ENCODE results near the gene TMEM209.
"Not testable (repeated sequence)": the region's sequence is repeated elsewhere in the genome, so short reads cannot be mapped to it uniquely, and the experiment has no call there.

Gene TMEM209

GRCh38 chr7:130151591-130152492 lies 53.4 kb downstream of the TMEM209 start:
- H3K4me1 ChIP-seq (ENCODE audit: insufficient read depth, low read length): no peaks in the 10 kb centered on the region
- H2AFZ ChIP-seq (ENCODE audit: low read depth, low read length): no peak overlapping the region

GRCh38 chr7:130150587-130150986 lies 54.6 kb downstream of the TMEM209 start:
- no peaks in the 10 kb centered on the region for H3K4me1 ChIP-seq (ENCODE audit: insufficient read depth, low read length)
- H3K4me3 ChIP-seq (ENCODE audit: low read length): no peak overlapping the region
- no peaks in the 10 kb centered on the region for H3K27me3 ChIP-seq (ENCODE audit: insufficient read depth, low read length)
- H3K36me3 ChIP-seq (ENCODE audit: insufficient read depth, low read length): no peaks in the 10 kb centered on the region
- H2AFZ ChIP-seq (ENCODE audit: low read depth, low read length): no peak overlapping the region
- H3K9me3 ChIP-seq (ENCODE audit: low read length): no peaks in the 10 kb centered on the region

More at GRCh38 chr7:130151591-130152492, 53.4 kb downstream of the TMEM209 start:
- Histone ChIP-seq H3K27me3 (ENCODE audit: insufficient read depth, low read length) (no peaks in the 10 kb centered on the region), H3K4me3 (ENCODE audit: low read length) (no peak overlapping the region), H3K36me3 (ENCODE audit: insufficient read depth, low read length) (no peaks in the 10 kb centered on the region), H3K9me3 (ENCODE audit: low read length) (peaks cover 5% of the 10 kb centered on the region)

GRCh38 chr7:130149281-130150139 lies 55.7 kb downstream of the TMEM209 start:
- H3K27me3 ChIP-seq (ENCODE audit: insufficient read depth, low read length): no peaks in the 10 kb centered on the region
- H3K4me3 ChIP-seq (ENCODE audit: low read length): no peak overlapping the region
- no peaks in the 10 kb centered on the region for H3K36me3 ChIP-seq (ENCODE audit: insufficient read depth, low read length)
- H3K4me1 ChIP-seq (ENCODE audit: insufficient read depth, low read length): no peaks in the 10 kb centered on the region
- H3K9me3 ChIP-seq (ENCODE audit: low read length): no peaks in the 10 kb centered on the region
- no peak overlapping the region for H2AFZ ChIP-seq (ENCODE audit: low read depth, low read length)

- Histone ChIP-seq H3K4me3 (ENCODE audit: low read length) (no peak overlapping the region), H2AFZ (ENCODE audit: low read depth, low read length) (no peak overlapping the region), H3K4me1 (ENCODE audit: insufficient read depth, low read length) (no peaks in the 10 kb centered on the region), H3K36me3 (ENCODE audit: insufficient read depth, low read length) (no peaks in the 10 kb centered on the region), H3K9me3 (ENCODE audit: low read length) (no peaks in the 10 kb centered on the region), H3K27me3 (ENCODE audit: insufficient read depth, low read length) (no peaks in the 10 kb centered on the region)
Measured at GRCh38 chr7:130148561-130148960, 56.6 kb downstream of the TMEM209 start.

GRCh38 chr7:130147710-130148325 lies 57.4 kb downstream of the TMEM209 start:
- Histone ChIP-seq H3K4me1 (ENCODE audit: insufficient read depth, low read length) (no peaks in the 10 kb centered on the region), H3K4me3 (ENCODE audit: low read length) (no peak overlapping the region), H2AFZ (ENCODE audit: low read depth, low read length) (no peak overlapping the region), H3K9me3 (ENCODE audit: low read length) (no peaks in the 10 kb centered on the region), H3K36me3 (ENCODE audit: insufficient read depth, low read length) (no peaks in the 10 kb centered on the region), H3K27me3 (ENCODE audit: insufficient read depth, low read length) (no peaks in the 10 kb centered on the region)

DNA sequence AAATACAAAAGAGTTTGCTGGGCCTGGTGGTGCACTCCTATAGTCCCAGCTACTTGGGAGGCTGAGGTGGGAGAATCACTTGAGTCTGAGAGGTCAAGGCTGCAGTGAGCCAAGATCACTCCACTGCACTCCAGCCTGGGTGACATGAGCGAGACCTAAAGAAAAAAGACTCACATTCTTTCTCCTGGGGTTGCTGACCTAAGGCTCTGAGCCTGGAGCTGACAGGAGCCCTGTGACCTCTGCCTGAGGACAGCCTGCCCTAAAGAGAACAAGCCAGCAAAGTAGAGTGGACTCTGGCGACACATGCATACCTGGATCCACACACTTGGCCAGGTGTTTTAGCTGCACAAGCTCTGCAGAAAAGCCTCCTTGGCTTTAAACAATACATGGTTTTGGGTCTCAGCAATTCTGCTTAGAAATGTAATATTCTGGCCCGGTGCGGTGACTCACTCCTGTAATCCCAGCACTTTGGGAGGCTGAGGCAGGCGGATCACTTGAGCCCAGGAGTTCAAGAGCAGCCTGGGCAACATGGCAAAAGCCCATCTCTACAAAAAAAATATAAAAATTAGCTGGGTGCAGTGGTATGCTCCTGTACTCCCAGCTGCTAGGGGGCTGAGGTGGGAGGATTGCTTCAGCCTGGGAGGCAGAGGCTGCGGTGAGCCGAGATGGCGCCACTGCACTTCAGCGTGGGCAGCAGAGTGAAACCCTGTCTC lies 58.4 kb downstream of the TMEM209 start:
- Histone ChIP-seq H3K36me3 (ENCODE audit: insufficient read depth, low read length) (no peaks in the 10 kb centered on the region), H3K4me3 (ENCODE audit: low read length) (no peak overlapping the region), H2AFZ (ENCODE audit: low read depth, low read length) (no peak overlapping the region), H3K9me3 (ENCODE audit: low read length) (no peaks in the 10 kb centered on the region), H3K27me3 (ENCODE audit: insufficient read depth, low read length) (no peaks in the 10 kb centered on the region), H3K4me1 (ENCODE audit: insufficient read depth, low read length) (no peaks in the 10 kb centered on the region)

GRCh38 chr7:130146142-130146541 lies 59.1 kb downstream of the TMEM209 start:
- H3K4me1 ChIP-seq (ENCODE audit: insufficient read depth, low read length); H3K4me3 ChIP-seq (ENCODE audit: low read length); H3K36me3 ChIP-seq (ENCODE audit: insufficient read depth, low read length); H3K27me3 ChIP-seq (ENCODE audit: insufficient read depth, low read length); H3K9me3 ChIP-seq (ENCODE audit: low read length); H2AFZ ChIP-seq (ENCODE audit: low read depth, low read length): not testable (repeated sequence)

DNA sequence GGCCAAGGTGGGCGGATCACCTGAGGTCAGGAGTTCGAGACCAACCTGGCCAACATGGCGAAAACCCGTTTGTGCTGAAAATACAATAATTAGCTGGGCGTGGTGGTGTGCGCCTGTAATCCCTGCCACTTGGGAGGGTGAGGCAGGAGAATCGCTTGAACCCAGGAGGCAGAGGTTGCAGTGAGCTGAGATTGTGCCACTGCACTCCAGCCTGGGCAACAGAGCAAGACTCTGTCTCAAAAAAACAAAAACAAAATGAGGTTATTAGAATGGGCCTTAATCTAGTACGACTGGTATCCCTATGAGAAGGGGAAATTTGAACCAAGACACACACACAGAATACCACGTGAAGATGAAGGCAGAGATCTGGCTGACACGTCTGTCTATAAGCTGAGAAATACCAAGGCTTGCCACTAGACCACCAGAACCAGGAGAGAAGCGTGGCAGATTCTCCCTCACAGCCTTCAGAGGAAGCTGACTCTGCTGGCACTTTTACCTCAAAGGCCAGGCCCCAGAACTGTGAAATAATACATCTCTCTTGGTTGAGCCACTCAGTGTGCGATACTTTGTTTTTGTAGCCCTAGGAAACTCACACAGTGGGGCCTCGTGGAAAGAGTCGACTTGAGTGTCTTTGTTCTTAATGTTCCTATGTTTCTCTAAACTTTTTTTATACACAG lies 59.6 kb downstream of the TMEM209 start:
- Histone ChIP-seq H3K4me3 (ENCODE audit: low read length) (no peak overlapping the region), H2AFZ (ENCODE audit: low read depth, low read length) (no peak overlapping the region), H3K4me1 (ENCODE audit: insufficient read depth, low read length) (no peaks in the 10 kb centered on the region), H3K36me3 (ENCODE audit: insufficient read depth, low read length) (no peaks in the 10 kb centered on the region), H3K9me3 (ENCODE audit: low read length) (no peaks in the 10 kb centered on the region), H3K27me3 (ENCODE audit: insufficient read depth, low read length) (no peaks in the 10 kb centered on the region)

GRCh38 chr7:130144312-130145171 lies 60.7 kb downstream of the TMEM209 start:
- Histone ChIP-seq H3K4me1 (ENCODE audit: insufficient read depth, low read length) (no peaks in the 10 kb centered on the region), H3K4me3 (ENCODE audit: low read length) (no peak overlapping the region), H2AFZ (ENCODE audit: low read depth, low read length) (no peak overlapping the region), H3K9me3 (ENCODE audit: low read length) (no peaks in the 10 kb centered on the region), H3K36me3 (ENCODE audit: insufficient read depth, low read length) (peaks cover 9% of the 10 kb centered on the region), H3K27me3 (ENCODE audit: insufficient read depth, low read length) (no peaks in the 10 kb centered on the region)

DNA sequence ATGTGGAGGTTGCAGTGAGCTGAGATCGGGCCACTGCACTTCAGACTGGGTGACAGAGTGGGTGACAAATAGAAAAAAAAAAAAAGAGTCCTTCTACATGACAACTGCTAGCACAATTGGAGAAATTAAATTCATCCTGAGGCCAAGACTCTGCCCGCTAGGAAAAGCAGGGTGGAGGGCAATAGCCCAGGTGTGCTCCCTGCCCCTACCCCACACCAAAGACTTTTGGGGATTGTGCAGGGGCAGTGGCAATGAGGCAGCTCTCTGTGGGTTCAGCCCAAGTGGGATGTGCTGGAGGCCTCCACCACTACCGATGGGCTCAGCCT lies 61.3 kb downstream of the TMEM209 start:
- Histone ChIP-seq H3K4me3 (ENCODE audit: low read length) (no peak overlapping the region), H3K4me1 (ENCODE audit: insufficient read depth, low read length) (no peaks in the 10 kb centered on the region), H2AFZ (ENCODE audit: low read depth, low read length) (no peak overlapping the region), H3K9me3 (ENCODE audit: low read length) (no peaks in the 10 kb centered on the region), H3K36me3 (ENCODE audit: insufficient read depth, low read length) (peaks cover 14% of the 10 kb centered on the region), H3K27me3 (ENCODE audit: insufficient read depth, low read length) (no peaks in the 10 kb centered on the region)

DNA sequence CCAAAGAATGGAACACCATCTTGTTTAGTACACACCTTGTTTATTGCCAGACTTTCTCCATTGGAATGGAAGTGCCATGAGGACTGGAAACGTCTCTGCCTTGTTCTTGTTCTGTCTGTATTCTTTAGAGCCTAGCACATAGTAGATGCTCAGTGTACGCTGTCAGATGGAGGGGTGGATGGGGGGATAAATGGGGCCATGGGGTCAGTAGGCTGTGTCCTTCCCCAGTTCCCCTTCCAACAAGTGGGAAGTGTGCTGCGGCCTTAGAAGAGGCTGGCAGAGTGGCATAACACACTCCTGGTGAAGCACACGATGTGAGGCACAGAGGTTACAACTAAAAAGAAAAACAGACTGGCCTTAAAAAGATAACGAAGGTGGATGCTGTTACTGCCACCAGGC lies 61.9 kb downstream of the TMEM209 start:
- H3K4me3 ChIP-seq (ENCODE audit: low read length): no peak overlapping the region
- peaks cover 14% of the 10 kb centered on the region for H3K36me3 ChIP-seq (ENCODE audit: insufficient read depth, low read length)
- no peaks in the 10 kb centered on the region for H3K9me3 ChIP-seq (ENCODE audit: low read length)
- H2AFZ ChIP-seq (ENCODE audit: low read depth, low read length): no peak overlapping the region
- H3K27me3 ChIP-seq (ENCODE audit: insufficient read depth, low read length): no peaks in the 10 kb centered on the region
- no peaks in the 10 kb centered on the region for H3K4me1 ChIP-seq (ENCODE audit: insufficient read depth, low read length)
